ENCODE results near the gene AQP12A.

Gene AQP12A

GRCh38 chr2:240707043-240707756 is 15.5 kb downstream of the AQP12A start:
- DNase-seq (ENCODE audit: low read depth), result no peak

GRCh38 chr2:240707821-240708220 is 16.2 kb downstream of the AQP12A start:
- DNase-seq (ENCODE audit: low read depth), result no peak

- no peak for DNase-seq (ENCODE audit: low read depth)
Measured at GRCh38 chr2:240708457-240708856, 16.8 kb downstream of the AQP12A start.

- DNase-seq (ENCODE audit: low read depth), result no peak
Measured at GRCh38 chr2:240711296-240711695, 19.6 kb downstream of the AQP12A start.

GRCh38 chr2:240711701-240712100 is 20.0 kb downstream of the AQP12A start:
- DNase-seq (ENCODE audit: low read depth), result no peak

- no peak for DNase-seq (ENCODE audit: low read depth)
Measured at GRCh38 chr2:240712121-240712520, 20.5 kb downstream of the AQP12A start.

GRCh38 chr2:240713071-240713927 is 21.6 kb downstream of the AQP12A start:
- no peak for DNase-seq (ENCODE audit: low read depth)

GRCh38 chr2:240713928-240714746 is 22.5 kb downstream of the AQP12A start:
- no peak for DNase-seq (ENCODE audit: low read depth)

- DNase-seq (ENCODE audit: low read depth), result no peak
Measured at GRCh38 chr2:240714747-240715725, 23.4 kb downstream of the AQP12A start.

- no peak for DNase-seq (ENCODE audit: low read depth)
Measured at GRCh38 chr2:240716130-240716798, 24.6 kb downstream of the AQP12A start.

- no peak for DNase-seq (ENCODE audit: low read depth)
Measured at GRCh38 chr2:240717181-240717641, 25.5 kb downstream of the AQP12A start.

GRCh38 chr2:240717681-240718581 is 26.3 kb downstream of the AQP12A start:
- DNase-seq (ENCODE audit: low read depth), result no peak

- DNase-seq (ENCODE audit: low read depth), result no peak
Measured at GRCh38 chr2:240718896-240719490, 27.3 kb downstream of the AQP12A start.

GRCh38 chr2:240719676-240720545 is 28.2 kb downstream of the AQP12A start:
- no peak for DNase-seq (ENCODE audit: low read depth)

- DNase-seq (ENCODE audit: low read depth), result no peak
Measured at GRCh38 chr2:240720686-240721595, 29.3 kb downstream of the AQP12A start.

GRCh38 chr2:240721596-240722180 is 30.0 kb downstream of the AQP12A start:
- DNase-seq (ENCODE audit: low read depth), result no peak

- no peak for DNase-seq (ENCODE audit: low read depth)
Measured at GRCh38 chr2:240722376-240722775, 30.7 kb downstream of the AQP12A start.

All from GM04503 (cell line).